H1 (cell line): ENCODE measurements around the gene VDAC2. TPM values are rescaled to one million over a fixed set of nuclear protein-coding genes. Genes with fewer than 3 reads are reported as not detected.

Experiments
- ASH2L ChIP-seq: fragments of 200-600, 300-600 bp; sonication (generic); IDR thresholded peaks from one replicate; pipeline ENCODE4 v1.7.1; 2017; ENCODE audit warnings: low read length
- CEBPB ChIP-seq: IDR thresholded peaks from 2 replicates; pipeline ENCODE4 v1.6.1; 2012; ENCODE audit warnings: low read depth, low read length
- CHD1 ChIP-seq: IDR thresholded peaks from 2 replicates; pipeline ENCODE4 v1.6.1; 2012; ENCODE audit warnings: low read depth, low read length, improper control_type of control experiment
- EGR1 ChIP-seq: IDR thresholded peaks from 2 replicates; pipeline ENCODE4 v1.6.1; 2011; ENCODE audit warnings: low read depth, low read length, borderline replicate concordance
- HDAC2 ChIP-seq, 2 experiments: fragments of 300-600 bp in 1 of 2; sonication (generic) in 1 of 2; IDR thresholded peaks; 2 replicates each; pipeline ENCODE4 v1.6.1; 2011 to 2012; ENCODE audit warnings: low read depth in 2 of 2, low read length in 2 of 2, mild to moderate bottlenecking in 2 of 2, moderate library complexity in 2 of 2, borderline replicate concordance in 1 of 2, inconsistent platforms in 1 of 2
- MAFK ChIP-seq: IDR thresholded peaks from 2 replicates; pipeline ENCODE4 v1.6.1; 2012; ENCODE audit warnings: low read depth, mild to moderate bottlenecking, improper control_type of control experiment, low read length
- POU5F1 ChIP-seq: IDR thresholded peaks from 2 replicates; pipeline ENCODE4 v1.6.1; 2011; ENCODE audit warnings: low read depth, mild to moderate bottlenecking, low read length, moderate library complexity
- SIN3A ChIP-seq, 2 experiments: IDR thresholded peaks in 1 of 2; conservative IDR thresholded peaks in 1 of 2; 2 replicates each; pipeline ENCODE4 v1.6.1; 2011 to 2012; ENCODE audit warnings: low read length in 2 of 2, improper control_type of control experiment in 1 of 2, low read depth in 1 of 2, mild to moderate bottlenecking in 1 of 2
- SIRT6 ChIP-seq: IDR thresholded peaks from one replicate; pipeline ENCODE4 v1.7.1; 2012; ENCODE audit warnings: low read length, inconsistent platforms
- TCF12 ChIP-seq: IDR thresholded peaks from 2 replicates; pipeline ENCODE4 v1.6.1; 2011; ENCODE audit warnings: low read depth, mild to moderate bottlenecking, low read length
- polyA plus RNA-seq, 7 experiments: library from polyadenylated mRNA; depleted of rRNA in 3 of 7; stranded (reverse) in 5 of 7; unstranded in 2 of 7; fragments of >200 nt in 5 of 7; fragments of 200-250 nt in 2 of 7; gene quantifications; 1 replicate in 5 of 7; 2 replicates in 1 of 7; 4 replicates in 1 of 7; pipeline versions ENCODE4 v1.2.1 to v1.2.3, GENCODE V29; 2011 to 2013; ENCODE audit warnings: missing spikeins in 2 of 7, mixed read lengths in 2 of 7
- total RNA-seq: library from RNA; stranded (reverse); fragmentation: NEBNext Ultra II Directional; extraction: Animal tissue kit (Norgen Biotek cat#: 25700); gene quantifications from 2 replicates; pipeline ENCODE4 v1.2.1, GENCODE V29; 2021
- TF ChIP-seq, protein P1 (sequence below): IDR thresholded peaks from 2 replicates; pipeline ENCODE4 v1.6.1; 2012; ENCODE audit warnings: inconsistent platforms
- TF ChIP-seq, protein P2 (sequence below): IDR thresholded peaks from 2 replicates; pipeline ENCODE4 v1.6.1; 2011; ENCODE audit warnings: low read depth, mild to moderate bottlenecking, low read length; ENCODE audit not compliant: insufficient read depth

Gene VDAC2
- total and polyA plus RNA-seq, 2 of the 8 experiments (the other 6 are each of a cell fraction or from before 2014, with no cell fraction given) = 89.8 to 284 TPM

DNA sequence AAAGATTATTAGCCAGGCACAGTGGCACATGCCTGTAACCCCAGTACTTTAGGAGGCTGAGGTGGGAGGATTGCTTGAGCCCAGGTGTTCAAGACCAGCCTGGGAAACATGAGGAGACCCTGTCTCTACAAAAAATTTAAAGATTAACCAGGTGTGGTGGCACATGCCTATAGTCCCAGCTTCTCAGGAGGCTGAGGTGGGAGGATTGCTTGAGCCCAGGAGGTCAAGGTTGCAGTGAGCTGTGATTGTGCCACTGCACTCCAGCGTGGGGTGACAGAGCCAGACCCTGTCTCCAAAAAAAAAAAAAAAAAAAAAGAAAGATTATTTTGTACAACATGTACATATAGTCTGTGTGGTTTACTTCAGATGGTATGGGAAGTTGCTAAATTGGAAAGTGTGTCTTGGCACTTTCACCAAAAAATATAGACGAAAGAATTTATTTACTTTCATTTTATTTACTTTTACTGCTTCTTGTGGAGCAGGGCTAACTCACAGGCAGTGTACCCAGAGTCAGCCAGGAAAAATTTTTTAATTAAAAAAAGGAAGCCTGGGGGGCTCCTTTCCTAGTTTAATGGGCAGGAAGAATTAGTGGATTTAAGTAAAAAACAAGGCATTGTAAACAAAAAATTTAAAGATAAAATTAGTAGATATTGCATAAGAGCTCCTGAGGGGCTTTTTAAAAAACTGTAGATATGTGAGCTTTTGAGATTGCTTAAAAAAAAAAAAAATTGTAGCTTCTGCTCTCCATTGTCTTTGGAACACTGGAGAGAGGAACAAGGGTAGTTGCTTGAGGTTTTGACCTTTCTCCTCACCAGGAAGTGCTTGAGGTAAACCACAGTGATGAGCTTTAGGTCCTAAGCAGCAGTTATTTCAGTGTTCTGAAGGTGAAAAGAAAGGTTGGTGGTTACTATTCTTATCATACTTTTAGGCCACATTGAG is 44.6 kb upstream of the VDAC2 start (continued):
- TF ChIP-seq HDAC2 (IDR thresholded peaks at IDR 0.05; ENCODE audit: borderline replicate concordance in 1 of 2, low read depth in 2 of 2, low read length in 2 of 2) (no peak), SIN3A (conservative IDR thresholded peaks at IDR 0.05 in 1 of 2, IDR thresholded peaks at IDR 0.05 in 1 of 2; ENCODE audit: low read depth in 1 of 2, low read length in 2 of 2) (no peak), ASH2L (no peak), MAFK (no peak), TCF12 (no peak), POU5F1 (no peak), CHD1 (no peak), SIRT6 (no peak), CEBPB (no peak), EGR1 (no peak)
- TF ChIP-seq, protein P1, sequence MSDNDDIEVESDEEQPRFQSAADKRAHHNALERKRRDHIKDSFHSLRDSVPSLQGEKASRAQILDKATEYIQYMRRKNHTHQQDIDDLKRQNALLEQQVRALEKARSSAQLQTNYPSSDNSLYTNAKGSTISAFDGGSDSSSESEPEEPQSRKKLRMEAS = no peak
- TF ChIP-seq, protein P2, sequence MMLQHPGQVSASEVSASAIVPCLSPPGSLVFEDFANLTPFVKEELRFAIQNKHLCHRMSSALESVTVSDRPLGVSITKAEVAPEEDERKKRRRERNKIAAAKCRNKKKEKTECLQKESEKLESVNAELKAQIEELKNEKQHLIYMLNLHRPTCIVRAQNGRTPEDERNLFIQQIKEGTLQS = no peak
